Measurements from ENCODE around the gene TMEM132A.

Gene TMEM132A, protein sequence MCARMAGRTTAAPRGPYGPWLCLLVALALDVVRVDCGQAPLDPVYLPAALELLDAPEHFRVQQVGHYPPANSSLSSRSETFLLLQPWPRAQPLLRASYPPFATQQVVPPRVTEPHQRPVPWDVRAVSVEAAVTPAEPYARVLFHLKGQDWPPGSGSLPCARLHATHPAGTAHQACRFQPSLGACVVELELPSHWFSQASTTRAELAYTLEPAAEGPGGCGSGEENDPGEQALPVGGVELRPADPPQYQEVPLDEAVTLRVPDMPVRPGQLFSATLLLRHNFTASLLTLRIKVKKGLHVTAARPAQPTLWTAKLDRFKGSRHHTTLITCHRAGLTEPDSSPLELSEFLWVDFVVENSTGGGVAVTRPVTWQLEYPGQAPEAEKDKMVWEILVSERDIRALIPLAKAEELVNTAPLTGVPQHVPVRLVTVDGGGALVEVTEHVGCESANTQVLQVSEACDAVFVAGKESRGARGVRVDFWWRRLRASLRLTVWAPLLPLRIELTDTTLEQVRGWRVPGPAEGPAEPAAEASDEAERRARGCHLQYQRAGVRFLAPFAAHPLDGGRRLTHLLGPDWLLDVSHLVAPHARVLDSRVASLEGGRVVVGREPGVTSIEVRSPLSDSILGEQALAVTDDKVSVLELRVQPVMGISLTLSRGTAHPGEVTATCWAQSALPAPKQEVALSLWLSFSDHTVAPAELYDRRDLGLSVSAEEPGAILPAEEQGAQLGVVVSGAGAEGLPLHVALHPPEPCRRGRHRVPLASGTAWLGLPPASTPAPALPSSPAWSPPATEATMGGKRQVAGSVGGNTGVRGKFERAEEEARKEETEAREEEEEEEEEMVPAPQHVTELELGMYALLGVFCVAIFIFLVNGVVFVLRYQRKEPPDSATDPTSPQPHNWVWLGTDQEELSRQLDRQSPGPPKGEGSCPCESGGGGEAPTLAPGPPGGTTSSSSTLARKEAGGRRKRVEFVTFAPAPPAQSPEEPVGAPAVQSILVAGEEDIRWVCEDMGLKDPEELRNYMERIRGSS

DNA sequence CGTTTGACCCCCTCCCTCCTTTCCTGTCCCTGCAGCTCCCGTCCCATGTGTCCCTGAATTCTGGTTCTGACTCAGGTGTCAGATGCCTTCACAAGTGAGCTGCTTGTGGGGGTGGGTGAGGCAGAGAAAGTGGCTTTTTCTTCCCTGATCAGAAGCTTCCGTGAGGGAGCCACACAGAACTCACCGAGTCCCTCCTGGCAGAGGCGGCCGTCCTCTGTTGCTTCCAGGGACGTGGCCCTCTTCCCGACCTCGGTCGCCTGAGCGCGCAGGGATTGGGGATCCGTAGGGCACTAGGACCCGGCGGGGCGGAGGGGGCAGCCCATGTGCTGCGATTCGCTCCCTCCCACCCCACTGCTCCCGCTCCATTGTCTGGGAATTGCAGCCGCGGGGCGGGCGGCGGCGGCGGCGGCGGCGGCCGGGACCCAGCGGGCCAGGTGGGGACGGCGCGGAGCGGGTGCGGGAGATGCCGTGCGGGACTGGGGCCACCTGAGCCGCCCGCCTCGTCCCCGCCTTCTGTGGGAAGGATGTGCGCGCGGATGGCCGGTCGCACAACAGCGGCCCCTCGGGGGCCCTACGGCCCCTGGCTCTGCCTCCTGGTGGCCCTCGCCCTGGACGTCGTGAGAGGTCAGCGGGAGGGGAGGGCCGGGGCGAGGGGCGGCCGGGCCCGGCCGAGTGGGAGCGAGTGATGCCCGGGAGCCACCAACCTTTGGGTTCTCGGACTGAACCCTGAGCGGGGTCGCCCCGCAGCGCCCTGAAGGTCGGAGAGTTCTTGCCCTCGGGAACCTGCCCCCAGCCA is at the start of gene TMEM132A:
TSS of gene TMEM132A (plus strand) at position 351 of the 796 bp plus-strand sequence. CDS start at position 525, 174 bp downstream.
- no peak for DNase-seq (ENCODE audit: low read depth)
- no peak within 1 kb of the TSS for H3K4me3 ChIP-seq (ENCODE audit: low read depth, low read length)

GRCh38 chr11:60875366-60876167 is 48.7 kb upstream of the TMEM132A start:
- TF ChIP-seq MAX (IDR thresholded peaks at IDR 0.05; ENCODE audit: low read depth, low read length) (no peak), MYC (IDR thresholded peaks at IDR 0.05; ENCODE audit: low read depth, low read length) (no peak), POLR2A (IDR thresholded peaks at IDR 0.05; ENCODE audit: extremely low read depth, insufficient read length) (no peak)
- TF ChIP-seq, protein P1, sequence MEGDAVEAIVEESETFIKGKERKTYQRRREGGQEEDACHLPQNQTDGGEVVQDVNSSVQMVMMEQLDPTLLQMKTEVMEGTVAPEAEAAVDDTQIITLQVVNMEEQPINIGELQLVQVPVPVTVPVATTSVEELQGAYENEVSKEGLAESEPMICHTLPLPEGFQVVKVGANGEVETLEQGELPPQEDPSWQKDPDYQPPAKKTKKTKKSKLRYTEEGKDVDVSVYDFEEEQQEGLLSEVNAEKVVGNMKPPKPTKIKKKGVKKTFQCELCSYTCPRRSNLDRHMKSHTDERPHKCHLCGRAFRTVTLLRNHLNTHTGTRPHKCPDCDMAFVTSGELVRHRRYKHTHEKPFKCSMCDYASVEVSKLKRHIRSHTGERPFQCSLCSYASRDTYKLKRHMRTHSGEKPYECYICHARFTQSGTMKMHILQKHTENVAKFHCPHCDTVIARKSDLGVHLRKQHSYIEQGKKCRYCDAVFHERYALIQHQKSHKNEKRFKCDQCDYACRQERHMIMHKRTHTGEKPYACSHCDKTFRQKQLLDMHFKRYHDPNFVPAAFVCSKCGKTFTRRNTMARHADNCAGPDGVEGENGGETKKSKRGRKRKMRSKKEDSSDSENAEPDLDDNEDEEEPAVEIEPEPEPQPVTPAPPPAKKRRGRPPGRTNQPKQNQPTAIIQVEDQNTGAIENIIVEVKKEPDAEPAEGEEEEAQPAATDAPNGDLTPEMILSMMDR (IDR thresholded peaks at IDR 0.05; ENCODE audit: low read depth, low read length) = no peak
- DNase-seq (ENCODE audit: low read depth) = no peak
- H3K4me3 ChIP-seq (ENCODE audit: low read depth, low read length) = no peak overlapping the region

More for the DNA sequence above, at the start of gene TMEM132A:
- TF ChIP-seq, protein P1 (IDR thresholded peaks at IDR 0.05; ENCODE audit: low read depth, low read length) = no peak
- TF ChIP-seq MAX (IDR thresholded peaks at IDR 0.05; ENCODE audit: low read depth, low read length) = no peak
- TF ChIP-seq MYC (IDR thresholded peaks at IDR 0.05; ENCODE audit: low read depth, low read length) = no peak
- no peak for TF ChIP-seq POLR2A (IDR thresholded peaks at IDR 0.05; ENCODE audit: extremely low read depth, insufficient read length)

- no peak for DNase-seq (ENCODE audit: low read depth)
- H3K4me3 ChIP-seq (ENCODE audit: low read depth, low read length) = no peak overlapping the region
- TF ChIP-seq MYC (IDR thresholded peaks at IDR 0.05; ENCODE audit: low read depth, low read length) = no peak
- TF ChIP-seq MAX (IDR thresholded peaks at IDR 0.05; ENCODE audit: low read depth, low read length) = no peak
- TF ChIP-seq, protein P1 (IDR thresholded peaks at IDR 0.05; ENCODE audit: low read depth, low read length) = no peak
- no peak for TF ChIP-seq POLR2A (IDR thresholded peaks at IDR 0.05; ENCODE audit: extremely low read depth, insufficient read length)
These were observed 48.1 kb upstream of the TMEM132A start for GRCh38 chr11:60876168-60876485.

- DNase-seq (ENCODE audit: low read depth) = no peak
- H3K4me3 ChIP-seq (ENCODE audit: low read depth, low read length) = no peak overlapping the region
- no peak for TF ChIP-seq MAX (IDR thresholded peaks at IDR 0.05; ENCODE audit: low read depth, low read length)
- TF ChIP-seq POLR2A (IDR thresholded peaks at IDR 0.05; ENCODE audit: extremely low read depth, insufficient read length) = no peak
- TF ChIP-seq, protein P1 (IDR thresholded peaks at IDR 0.05; ENCODE audit: low read depth, low read length) = no peak
- TF ChIP-seq MYC (IDR thresholded peaks at IDR 0.05; ENCODE audit: low read depth, low read length) = no peak
These were observed 45.8 kb upstream of the TMEM132A start for GRCh38 chr11:60878245-60879101.

Measured in NB4 (cell line).